ENCODE data around the gene DMKN. TPM values are rescaled to one million over a fixed set of nuclear protein-coding genes. Genes with fewer than 3 reads are reported as not detected.

The DMKN gene
- total RNA-seq, 1 experiment from 2014 or later = 6.7 TPM

DNA sequence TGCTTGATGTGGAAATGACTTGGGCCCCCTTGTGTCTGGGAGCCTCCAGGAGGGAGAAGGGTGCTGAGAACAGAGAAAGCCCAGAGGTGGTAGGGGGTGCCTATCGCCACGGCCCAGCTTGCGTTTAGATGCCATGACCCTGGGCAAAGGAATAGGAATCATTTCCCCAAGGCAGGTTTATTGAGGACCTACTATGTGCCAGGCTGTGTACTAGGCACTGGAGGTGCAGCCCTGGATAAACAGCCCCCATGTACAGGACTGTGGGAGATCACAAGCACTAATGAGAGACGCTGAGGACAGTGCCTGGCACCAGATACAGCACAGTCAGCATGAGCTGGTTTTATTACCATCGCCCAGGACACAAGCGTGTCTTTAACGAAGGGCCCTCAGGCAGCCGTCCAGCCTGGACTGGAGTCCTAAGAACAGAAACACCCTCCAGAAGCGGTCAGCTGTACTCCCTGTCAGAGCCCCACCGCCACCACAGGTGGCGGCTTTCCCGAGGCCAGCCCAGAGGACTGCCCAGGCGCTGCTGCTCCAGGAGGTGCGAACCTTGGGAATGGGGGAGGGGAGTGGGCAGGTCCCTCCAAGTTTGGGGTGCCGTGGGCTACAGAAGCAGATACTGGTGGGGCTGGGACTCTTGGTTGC, 36.6 kb upstream of the DMKN start:
- DNase-seq (ENCODE audit: low read depth) = no peak

DNA sequence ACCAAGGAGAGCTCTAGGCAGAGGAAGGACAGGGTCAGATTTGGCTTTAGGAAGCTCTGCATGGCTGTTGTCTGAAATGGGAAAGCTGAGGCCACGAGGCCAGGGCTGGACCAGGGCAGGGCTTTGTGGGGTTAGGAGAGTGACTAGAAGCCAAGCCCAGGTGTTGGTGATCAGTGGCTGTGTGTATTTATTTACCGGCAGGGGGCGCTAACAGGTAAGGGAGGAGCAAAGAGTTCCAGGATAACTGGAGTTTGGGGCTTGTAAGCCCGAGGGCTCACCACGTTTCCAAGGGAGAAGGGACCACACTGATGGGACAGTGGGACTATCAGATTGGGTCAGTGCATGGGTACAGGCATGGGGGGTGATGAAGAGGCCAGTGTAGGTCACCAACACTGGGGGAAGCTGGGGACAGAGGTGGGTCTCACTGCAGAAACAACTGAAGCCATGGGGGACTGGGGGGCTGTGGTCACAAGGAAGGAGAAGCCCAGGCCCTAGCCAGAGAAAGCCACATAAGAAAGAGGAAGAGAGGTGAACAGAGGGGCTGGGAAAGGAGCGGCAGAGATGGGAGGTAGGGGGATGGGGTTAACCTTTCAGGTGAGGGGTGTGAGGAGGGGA, 35.8 kb upstream of the DMKN start:
- DNase-seq (ENCODE audit: low read depth) = peak; percentile 74

DNA sequence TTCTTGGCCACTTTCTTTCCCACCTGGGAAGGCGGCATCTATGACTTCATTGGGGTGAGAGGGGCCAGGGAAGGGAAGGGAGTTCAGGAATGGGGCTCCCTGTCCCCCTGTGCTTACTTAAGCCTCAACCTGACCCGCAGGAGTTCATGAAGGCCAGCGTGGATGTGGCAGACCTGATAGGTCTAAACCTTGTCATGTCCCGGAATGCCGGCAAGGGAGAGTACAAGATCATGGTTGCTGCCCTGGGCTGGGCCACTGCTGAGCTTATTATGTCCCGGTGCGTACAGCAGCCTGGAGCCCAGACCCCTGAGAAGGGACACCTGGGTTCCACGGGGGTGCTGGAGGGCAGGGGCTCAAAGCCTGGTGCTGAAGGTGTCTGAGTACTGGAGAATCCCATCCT, 33.1 kb upstream of the DMKN start:
- no peak for DNase-seq (ENCODE audit: low read depth)

DNA sequence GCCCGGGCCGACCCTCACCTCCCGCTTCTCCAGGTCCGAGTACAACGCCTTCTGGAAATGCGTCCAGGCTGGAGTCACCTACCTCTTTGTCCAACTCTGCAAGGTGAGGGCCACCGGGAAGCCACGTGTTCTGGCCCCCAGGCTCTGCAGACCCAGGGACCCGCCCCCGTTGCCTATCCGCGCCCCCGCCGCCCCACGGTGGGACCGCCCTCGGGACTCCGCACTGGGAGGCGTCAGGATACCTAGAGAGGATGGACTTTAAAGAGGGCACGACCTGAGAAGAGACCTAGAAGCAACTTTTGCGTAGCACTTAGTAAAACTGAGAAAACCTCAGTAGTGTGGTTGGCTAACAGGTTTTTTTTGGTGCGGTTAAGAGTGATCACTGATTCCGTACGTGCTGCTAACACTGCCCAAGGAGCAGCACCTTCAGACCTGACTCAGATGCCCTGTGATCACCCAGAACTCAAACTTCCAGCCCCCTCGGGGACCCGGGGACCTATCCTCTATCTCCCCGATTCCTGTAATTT, 32.5 kb upstream of the DMKN start:
- peak; percentile 22 for DNase-seq (ENCODE audit: low read depth)

DNA sequence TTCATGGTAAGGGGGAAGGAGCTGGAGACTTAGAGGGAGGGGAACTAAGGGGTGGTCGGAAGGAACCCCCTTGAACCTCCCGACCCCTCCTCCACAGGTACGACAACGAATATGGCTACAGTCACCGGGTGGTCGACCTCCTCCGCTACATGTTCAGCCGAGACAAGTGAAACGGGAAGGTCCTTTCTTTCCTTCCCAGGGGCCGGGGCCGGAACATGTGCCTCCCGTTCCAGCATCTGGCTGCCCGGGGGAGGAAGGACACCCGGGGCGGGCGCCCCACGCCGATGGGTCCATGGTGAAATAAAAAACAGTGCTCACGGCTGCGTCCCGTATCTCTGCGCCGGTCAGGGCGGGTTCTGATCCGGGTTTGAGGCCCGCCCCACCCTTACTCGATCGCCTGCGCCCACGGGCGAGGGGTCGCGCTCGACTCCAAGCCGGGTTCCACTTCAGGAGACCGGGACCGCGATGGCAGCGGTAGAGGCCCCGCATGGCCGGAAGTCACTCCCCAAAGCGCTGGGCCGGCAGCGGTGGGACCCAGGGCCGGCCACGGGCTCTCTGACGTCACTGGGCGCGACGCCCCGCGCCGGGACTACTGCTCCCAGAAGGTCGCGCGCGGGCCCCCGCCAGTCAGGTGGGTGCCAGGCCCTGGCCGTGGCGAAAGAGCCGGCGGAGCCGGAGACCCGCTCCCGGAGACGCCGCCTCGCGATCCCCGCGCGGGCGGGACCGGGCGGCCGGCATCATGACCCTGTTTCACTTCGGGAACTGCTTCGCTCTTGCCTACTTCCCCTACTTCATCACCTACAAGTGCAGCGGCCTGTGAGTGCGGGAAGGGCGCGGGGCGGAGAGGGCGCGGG, 31.8 kb upstream of the DMKN start, which contains the start of gene TMEM147:
TMEM147 (plus strand) TSS at position 626 of the 854 bp plus-strand sequence; CDS start at position 740, 114 bp downstream.
- peak; percentile 87 for DNase-seq (ENCODE audit: low read depth)

DNA sequence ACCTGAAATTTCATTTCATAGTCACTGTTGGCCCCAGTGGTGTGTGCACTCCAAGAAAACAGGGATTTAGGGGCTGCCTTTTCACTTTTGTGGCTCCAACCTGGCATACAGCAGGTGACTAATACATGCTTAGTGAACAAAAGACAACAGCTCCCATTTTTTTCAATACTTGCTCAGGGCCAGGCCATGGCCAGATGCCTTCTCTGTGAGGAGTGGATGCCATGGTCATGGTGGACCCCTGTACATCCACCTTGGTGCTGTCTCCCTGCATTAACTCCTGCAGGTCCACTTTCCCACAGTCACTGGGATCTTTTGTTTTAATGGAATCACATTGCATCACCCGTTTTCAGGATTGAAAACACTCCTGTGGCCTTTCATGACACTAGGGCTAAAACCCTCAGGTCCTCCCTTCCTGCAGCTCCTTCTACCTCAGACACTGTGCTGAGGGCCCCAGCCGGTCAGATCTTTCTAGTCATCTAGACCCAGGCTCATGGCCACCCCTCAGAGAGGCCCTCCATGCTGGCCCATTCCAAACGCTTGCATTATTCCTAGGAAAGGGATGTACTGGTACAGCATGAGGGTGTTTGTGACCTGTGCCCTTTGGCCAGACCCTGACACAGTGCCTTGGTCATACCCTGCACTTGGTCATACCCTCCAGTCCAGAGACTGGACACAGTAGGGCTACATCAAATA, 30.8 kb upstream of the DMKN start:
- DNase-seq (ENCODE audit: low read depth) = no peak

DNA sequence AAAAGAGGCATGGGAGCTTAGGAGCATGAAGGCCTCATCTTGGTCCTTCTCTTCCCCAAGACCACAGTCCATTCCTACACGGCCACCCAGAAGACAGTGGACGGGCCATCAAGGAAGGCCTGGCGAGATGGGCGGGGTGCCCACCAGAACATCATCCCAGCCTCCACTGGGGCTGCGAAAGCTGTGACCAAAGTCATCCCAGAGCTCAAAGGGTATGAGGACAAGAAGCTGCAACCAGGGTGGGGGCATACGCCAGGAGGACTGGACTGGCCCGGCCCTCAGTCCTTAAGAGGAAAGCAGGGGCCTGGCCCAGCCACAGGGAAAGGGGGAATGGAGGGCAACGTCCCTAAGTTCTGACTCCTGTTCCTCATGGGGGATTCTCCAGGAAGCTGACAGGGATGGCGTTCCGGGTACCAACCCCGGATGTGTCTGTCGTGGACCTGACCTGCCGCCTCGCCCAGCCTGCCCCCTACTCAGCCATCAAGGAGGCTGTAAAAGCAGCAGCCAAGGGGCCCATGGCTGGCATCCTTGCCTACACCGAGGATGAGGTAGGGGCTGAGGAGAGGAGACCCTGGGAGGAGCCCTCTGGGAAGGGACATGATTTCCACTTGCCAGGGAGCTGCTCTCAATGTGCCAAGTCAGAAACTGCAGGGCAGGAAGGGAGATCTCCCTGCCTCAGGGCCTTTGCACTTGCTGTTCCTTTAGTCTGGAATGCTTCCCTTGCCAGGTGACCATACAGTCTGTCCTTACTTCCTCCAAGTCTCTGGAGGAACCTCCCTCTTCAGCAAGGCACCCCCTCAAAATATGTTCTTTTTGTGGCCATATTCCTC, 30.0 kb upstream of the DMKN start:
- no peak for DNase-seq (ENCODE audit: low read depth)

DNA sequence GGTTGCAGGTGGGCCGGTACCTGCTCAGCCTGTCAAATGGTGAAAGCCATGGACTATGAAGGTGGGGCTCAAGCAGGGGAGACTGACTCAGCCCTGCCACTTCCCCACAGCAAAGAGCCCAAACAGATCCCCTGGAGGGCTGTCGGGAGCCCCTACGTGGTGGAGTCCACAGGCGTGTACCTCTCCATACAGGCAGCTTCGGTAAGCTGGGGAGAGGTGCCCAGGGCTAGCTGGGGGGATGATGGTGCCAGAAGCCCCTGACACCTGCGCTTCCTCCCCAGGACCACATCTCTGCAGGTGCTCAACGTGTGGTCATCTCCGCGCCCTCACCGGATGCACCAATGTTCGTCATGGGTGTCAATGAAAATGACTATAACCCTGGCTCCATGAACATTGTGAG, 28.8 kb upstream of the DMKN start:
- no peak for DNase-seq (ENCODE audit: low read depth)

DNA sequence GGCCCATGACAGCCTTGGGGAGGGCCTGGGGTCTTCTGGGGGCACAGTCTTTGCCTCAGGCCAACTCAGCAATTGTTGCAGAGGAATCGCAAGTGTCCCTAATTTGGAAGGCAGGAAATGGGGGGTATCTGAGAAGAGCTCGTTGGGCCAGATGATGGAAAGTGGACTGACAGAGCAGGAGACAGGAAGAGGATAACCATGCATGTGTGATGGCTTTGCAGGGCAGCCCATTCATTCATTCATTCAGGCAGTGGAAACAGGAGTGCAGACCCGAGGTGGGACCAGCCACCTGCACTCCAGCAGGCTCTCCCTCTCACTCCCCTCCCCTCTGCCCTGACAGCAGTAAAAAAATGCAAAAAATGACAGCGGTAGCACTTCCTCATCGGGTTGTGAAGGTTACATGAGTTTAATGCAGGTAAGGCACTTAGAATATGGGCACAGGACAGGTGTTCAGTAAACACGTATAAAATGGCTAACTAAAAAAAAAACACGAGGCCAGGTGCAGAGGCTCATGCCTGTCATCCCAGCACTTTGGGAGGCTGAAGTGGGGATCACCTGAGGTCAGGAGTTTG, 27.0 kb upstream of the DMKN start:
- DNase-seq (ENCODE audit: low read depth) = no peak

DNA sequence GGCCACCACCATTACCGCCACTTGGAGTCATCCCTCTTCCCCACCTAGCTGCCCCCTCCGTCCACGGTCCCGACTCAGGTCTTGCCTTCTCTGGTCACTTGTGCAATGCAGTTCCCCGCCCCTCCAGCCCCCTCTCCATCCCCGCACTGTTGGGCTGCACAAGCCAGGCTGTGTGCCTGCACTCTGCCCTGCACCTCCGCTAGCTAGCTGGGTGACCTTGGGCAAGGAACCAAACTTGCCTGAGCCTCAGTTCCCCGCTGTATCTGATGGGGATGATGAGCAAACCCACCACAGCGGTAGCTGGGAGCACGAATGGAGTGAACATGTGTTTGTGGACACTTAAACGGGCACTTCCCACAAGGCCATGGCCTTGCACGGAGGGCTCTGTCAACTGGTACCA, 26.4 kb upstream of the DMKN start:
- DNase-seq (ENCODE audit: low read depth) = no peak

DNA sequence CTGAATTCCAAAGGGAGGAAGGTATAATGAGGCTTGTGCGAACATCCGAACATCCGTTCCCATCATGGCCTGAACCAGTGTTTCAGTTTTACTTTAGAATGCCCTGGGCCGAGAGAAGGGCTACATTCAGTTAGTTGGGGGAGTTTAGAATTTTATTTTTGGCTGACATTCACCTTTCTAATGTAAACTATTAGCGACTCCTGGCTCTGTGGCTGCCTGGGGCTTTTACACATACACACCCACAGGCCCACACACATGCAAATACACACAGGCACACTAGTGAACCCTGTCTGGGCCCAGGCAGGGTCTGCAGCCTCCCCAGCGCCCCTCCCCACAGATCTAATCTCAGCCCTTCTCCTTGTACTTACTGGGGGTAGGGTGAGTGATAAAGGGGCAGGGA, 25.9 kb upstream of the DMKN start:
- no peak for DNase-seq (ENCODE audit: low read depth)

DNA sequence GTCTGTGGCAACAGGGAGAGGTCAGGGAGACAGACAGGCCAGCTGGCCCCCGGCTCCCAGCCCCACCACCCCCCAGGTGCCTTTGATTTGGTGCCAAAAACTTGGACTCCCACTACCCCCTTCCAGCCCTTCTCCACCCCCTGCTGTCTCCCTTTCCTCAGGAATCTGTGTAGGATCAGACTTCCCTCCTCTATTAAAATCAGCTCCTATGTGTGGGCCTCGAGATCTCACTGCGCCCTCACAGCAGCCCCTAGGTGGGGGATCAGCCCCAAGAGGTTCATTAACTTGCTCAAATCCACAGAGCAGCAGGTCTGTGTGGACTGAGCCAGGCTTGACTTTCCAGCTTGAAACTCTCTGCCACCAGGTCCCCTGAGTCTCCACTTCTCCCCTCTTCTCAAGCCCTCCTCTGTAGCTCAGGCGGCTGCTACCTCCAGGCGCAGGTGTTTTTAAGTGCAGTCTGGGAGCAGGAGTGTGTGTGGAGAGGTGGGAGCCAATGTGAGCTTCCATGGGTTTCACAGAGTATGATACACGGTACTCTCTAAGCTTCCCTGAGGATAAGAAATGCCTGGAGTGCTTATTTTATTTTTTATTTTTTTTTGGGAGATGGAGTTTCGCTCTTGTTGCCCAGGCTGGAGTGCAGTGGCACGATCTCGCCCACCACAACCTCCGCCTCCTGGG, 21.5 kb upstream of the DMKN start:
- DNase-seq (ENCODE audit: low read depth) = no peak

DNA sequence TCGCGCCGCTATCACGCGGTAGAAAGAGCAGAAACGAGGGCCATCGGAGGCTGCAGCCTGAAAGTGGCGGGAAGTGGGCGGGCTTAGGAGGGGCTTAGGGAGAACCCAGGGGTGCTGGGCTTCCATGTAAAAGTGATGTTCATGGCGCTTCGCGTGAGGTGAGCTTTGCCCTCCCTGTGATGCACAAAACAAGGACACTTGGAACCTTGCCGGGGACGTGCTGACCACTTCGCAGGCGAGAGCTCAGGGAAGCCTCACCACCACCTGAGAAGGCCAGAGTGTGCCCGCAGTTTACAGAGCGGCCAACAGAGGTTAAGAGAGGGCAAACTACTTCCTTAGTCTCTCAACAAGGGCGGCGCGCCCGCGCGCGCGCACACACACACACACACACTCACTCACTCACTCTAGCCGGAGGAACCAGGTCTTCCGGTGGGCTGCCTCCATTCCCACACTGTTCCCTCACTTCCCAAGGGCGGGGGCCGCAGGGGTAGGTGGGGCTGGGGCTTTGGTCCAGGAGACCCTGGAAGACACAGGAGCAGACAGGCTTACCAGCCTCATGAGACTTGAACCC, 20.5 kb upstream of the DMKN start:
- no peak for DNase-seq (ENCODE audit: low read depth)

DNA sequence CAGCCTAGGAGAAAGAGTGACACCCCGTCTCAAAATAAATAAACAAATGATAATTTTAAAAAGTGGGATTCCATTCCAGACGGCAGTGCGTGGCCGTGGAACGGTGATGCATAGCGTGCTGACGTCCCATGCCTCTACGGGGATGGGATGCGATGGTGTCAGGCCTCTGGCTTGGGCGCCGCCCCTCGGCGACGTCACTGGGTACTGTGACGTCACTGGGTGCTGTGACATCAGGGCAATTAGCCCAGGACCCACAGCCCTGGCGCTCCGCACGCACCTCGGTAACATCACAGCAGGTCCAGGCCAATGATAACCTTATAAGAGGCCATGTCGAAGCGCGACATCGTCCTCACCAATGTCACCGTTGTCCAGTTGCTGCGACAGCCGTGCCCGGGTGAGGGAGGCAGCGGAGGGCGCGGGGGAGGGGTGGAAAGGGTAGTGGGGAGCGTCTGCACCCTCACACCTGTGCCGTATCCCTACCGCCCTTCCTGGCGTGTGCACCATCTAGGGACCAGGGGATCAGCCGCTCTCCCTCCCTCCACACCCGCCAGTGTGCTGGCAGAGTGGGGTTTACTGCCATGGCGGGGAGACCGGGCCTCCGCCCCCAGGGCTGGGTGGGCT, 19.9 kb upstream of the DMKN start, which contains the start of gene GAPDHS:
GAPDHS (plus strand) TSS at position 256 of the 621 bp plus-strand sequence; CDS start at position 328, 72 bp downstream.
- DNase-seq (ENCODE audit: low read depth) = no peak

DNA sequence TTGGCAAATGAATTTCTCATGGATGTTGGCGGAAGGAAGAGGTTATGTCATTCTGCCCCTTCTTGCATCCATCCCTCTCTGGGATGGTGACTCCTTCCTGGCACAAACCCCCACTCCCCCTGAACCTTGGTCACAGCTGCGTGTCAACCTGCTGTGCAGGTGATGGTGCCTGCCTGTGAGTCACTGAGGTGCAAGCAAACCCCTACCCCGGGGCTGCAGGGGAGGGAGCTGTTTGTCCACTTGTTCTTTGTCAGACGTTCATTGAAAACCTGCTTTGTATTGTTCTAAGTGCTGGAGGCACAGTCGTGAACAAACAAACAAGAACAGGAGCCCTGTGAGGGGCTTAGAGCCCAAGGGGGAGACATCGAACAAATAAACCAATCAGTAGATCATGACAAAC, 17.8 kb upstream of the DMKN start:
- no peak for DNase-seq (ENCODE audit: low read depth)

DNA sequence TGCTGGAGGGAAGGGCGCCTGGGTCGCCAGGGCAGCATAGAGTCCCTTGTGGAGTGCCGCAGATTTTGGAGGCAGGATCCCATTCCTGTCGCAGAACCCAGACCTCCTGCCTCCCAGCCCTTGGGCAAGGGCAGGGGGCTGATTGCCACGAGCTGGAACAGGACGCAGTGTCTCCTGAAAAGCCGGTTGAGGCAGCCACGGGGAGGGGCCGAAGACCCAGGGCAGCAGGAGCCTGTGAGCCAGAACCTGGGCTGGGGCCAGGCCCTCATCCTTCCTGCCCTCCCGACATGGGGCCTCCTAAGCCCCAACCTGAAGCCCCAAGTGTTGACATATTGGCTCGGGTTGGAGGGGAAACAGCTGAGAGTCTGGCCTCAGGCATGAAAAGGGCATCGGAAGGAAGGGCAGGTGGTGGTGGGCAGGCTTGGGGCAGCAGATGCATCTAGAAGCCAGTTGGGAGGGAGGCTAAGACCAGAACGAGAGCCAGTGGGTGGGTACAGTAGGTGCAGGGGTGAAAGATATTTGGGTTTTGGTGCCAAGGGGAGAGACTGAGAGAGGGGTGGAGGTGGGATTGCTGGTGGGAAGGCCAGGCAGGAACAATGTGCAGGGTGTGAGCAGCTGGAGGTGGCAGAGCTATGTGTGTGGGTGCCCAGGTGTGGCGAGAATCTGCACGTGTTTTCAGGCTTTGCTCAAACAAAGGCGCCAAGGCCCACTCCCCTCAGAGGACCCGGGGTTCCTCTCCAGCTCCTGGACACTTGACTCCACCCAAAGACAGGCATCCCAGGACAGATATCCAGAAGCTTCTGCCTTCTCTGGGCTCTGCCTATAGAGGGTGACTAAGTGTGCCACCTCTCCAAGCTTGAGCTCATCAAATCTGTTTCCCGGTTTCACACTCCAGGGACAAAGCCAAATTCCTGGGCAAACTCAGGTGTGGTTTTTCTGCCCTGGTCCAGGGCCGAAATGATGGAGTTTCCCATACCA, 16.1 kb upstream of the DMKN start:
- no peak for DNase-seq (ENCODE audit: low read depth)

DNA sequence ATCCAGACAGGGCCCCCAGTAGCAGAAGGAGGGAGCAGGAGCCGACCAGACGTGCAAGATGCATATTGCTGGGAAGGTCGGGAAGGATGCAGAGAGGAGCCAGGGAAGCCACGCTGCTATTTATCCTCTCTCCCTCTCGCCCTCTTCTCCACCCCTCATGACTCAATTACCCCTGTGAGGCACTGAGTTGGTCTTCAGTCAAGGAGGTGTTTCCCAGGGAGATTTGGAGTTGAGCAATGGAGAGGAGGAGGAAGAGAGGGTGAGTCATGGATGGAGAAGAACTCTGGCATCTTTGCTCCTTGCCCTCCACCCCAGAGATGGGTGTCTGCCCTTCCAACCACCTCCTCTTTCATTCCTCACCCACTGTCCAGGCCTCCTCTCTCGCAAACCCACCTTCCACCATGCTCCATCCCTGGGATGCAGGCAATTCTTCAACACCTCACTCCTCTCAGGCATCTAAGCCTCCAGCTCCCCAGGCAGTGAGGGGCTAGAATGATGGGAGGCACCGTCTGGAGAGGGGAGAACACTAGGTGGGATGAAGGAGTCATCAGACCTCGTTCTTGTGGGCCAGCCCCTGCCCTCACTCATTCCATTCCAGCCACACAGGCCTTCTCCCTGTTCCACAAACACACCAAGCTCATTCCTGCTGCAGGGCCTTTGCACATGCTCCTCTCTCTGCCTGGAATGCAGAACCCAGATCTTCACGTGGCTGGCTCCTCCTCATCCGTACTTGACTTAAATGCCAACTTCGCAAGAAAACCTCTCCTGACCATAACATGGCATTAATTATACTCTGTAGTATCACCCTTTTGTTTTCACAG, 15.0 kb upstream of the DMKN start, which contains the start of gene SBSN:
SBSN (minus strand) TSS at position 94 of the 821 bp plus-strand sequence; CDS start at position 64, 30 bp downstream.
- DNase-seq (ENCODE audit: low read depth) = peak; percentile 57

Measured in M059J (cell line).